ENCODE data around the gene DGKZ.
A peak's percentile ranks its signal among the peaks of the same experiment; 100 is the strongest.

Gene DGKZ

GRCh38 chr11:46383404-46383758, 36.1 kb downstream of the DGKZ start:
- WGBS, 2 donors (ENCODE audit: extremely low coverage in 2 of 2, insufficient read length in 2 of 2, insufficient replicate concordance in 1 of 2), result no CpG with 5 or more reads among the region's 7 CpGs
- Histone ChIP-seq H3K23ac (ENCODE audit: low read depth, low read length, poor library complexity) (no peak overlapping the region), H3K36me3 (replicated peaks in 1 of 2; ENCODE audit: control insufficient read depth in 2 of 2, insufficient read depth in 2 of 2, low read length in 2 of 2) (peaks cover 7 to 26% of the 10 kb centered on the region in 2 donors), H2AFZ (ENCODE audit: low read length) (no peak overlapping the region), H3K4me1 (ENCODE audit: control insufficient read depth in 2 of 2, insufficient read depth in 1 of 2, low read depth in 1 of 2, low read length in 2 of 2) (peaks cover 22 to 35% of the 10 kb centered on the region in 2 donors), H4K91ac (ENCODE audit: low read depth, low read length, poor library complexity) (no peak overlapping the region), H2BK5ac (ENCODE audit: low read length) (no peak overlapping the region), H3K9ac (ENCODE audit: low read depth, low read length, poor library complexity) (no peak overlapping the region), H2BK15ac (ENCODE audit: low read length) (no peak overlapping the region), H4K8ac (ENCODE audit: low read depth, low read length) (no peak overlapping the region), H3K14ac (ENCODE audit: low read length) (no peak overlapping the region), H2BK120ac (ENCODE audit: low read depth, low read length) (no peak overlapping the region), H3K9me3 (replicated peaks in 1 of 2; ENCODE audit: control insufficient read depth in 2 of 2, insufficient read depth in 1 of 2, low read depth in 1 of 2, low read length in 2 of 2) (no peaks in the 10 kb centered on the region), H3K4me2 (ENCODE audit: insufficient read depth, low read length, poor library complexity, severe bottlenecking) (no peak overlapping the region), H2BK12ac (ENCODE audit: low read length) (no peak overlapping the region), H3K18ac (ENCODE audit: low read length) (no peak overlapping the region), H3K27me3 (ENCODE audit: control insufficient read depth in 3 of 3, insufficient read depth in 3 of 3, low read depth in 1 of 3, low read length in 3 of 3) (peaks cover 0 to 22% (median 12%) of the 10 kb centered on the region in 3 experiments), H2AK5ac (ENCODE audit: low read depth, low read length) (no peak overlapping the region), H3K4me3 (ENCODE audit: low read length in 2 of 2) (peak overlapping the region in 1 of 2 donors; percentile 100), H3K27ac (replicated peaks; ENCODE audit: low read length) (no peak overlapping the region), H3K4ac (ENCODE audit: low read length) (no peak overlapping the region), H3K79me1 (ENCODE audit: low read depth, low read length) (peaks cover 5% of the 10 kb centered on the region)
- no peak for DNase-seq (ENCODE audit: low spot score)

GRCh38 chr11:46383974-46384701, 36.9 kb downstream of the DGKZ start:
- DNase-seq (ENCODE audit: low spot score), result no peak
- Histone ChIP-seq H3K79me1 (ENCODE audit: low read depth, low read length) (peaks cover 5% of the 10 kb centered on the region), H3K4me1 (ENCODE audit: control insufficient read depth in 2 of 2, insufficient read depth in 1 of 2, low read depth in 1 of 2, low read length in 2 of 2) (peaks cover 14 to 40% of the 10 kb centered on the region in 2 donors), H3K9ac (ENCODE audit: low read depth, low read length, poor library complexity) (no peak overlapping the region), H2AFZ (ENCODE audit: low read length) (no peak overlapping the region), H2BK12ac (ENCODE audit: low read length) (no peak overlapping the region), H3K4me3 (ENCODE audit: low read length in 2 of 2) (no peak overlapping the region), H4K8ac (ENCODE audit: low read depth, low read length) (no peak overlapping the region), H2BK15ac (ENCODE audit: low read length) (no peak overlapping the region), H4K91ac (ENCODE audit: low read depth, low read length, poor library complexity) (no peak overlapping the region), H3K18ac (ENCODE audit: low read length) (no peak overlapping the region), H3K4me2 (ENCODE audit: insufficient read depth, low read length, poor library complexity, severe bottlenecking) (no peak overlapping the region), H3K27ac (replicated peaks; ENCODE audit: low read length) (no peak overlapping the region), H3K36me3 (replicated peaks in 1 of 2; ENCODE audit: control insufficient read depth in 2 of 2, insufficient read depth in 2 of 2, low read length in 2 of 2) (peaks cover 5 to 22% of the 10 kb centered on the region in 2 donors), H2AK5ac (ENCODE audit: low read depth, low read length) (no peak overlapping the region), H2BK120ac (ENCODE audit: low read depth, low read length) (no peak overlapping the region), H3K23ac (ENCODE audit: low read depth, low read length, poor library complexity) (no peak overlapping the region), H3K9me3 (replicated peaks in 1 of 2; ENCODE audit: control insufficient read depth in 2 of 2, insufficient read depth in 1 of 2, low read depth in 1 of 2, low read length in 2 of 2) (no peaks in the 10 kb centered on the region), H3K4ac (ENCODE audit: low read length) (no peak overlapping the region), H2BK5ac (ENCODE audit: low read length) (no peak overlapping the region), H3K14ac (ENCODE audit: low read length) (no peak overlapping the region), H3K27me3 (ENCODE audit: control insufficient read depth in 3 of 3, insufficient read depth in 3 of 3, low read depth in 1 of 3, low read length in 3 of 3) (peaks cover 0 to 29% (median 20%) of the 10 kb centered on the region in 3 experiments)
- WGBS, 2 donors (ENCODE audit: extremely low coverage in 2 of 2, insufficient read length in 2 of 2, insufficient replicate concordance in 1 of 2), result no CpG with 5 or more reads among the region's 12 CpGs

- H3K9me3 ChIP-seq (replicated peaks in 1 of 2; ENCODE audit: control insufficient read depth in 2 of 2, insufficient read depth in 1 of 2, low read depth in 1 of 2, low read length in 2 of 2), result peaks cover 0 to 3% of the 10 kb centered on the region in 2 donors
- H3K18ac ChIP-seq (ENCODE audit: low read length), result no peak overlapping the region
- H3K23ac ChIP-seq (ENCODE audit: low read depth, low read length, poor library complexity), result peak overlapping the region; percentile 1
- H3K4ac ChIP-seq (ENCODE audit: low read length), result no peak overlapping the region
- peak overlapping the region in 1 of 2 donors; percentile 21 for H3K4me3 ChIP-seq (ENCODE audit: low read length in 2 of 2)
- H3K9ac ChIP-seq (ENCODE audit: low read depth, low read length, poor library complexity), result no peak overlapping the region
- H3K14ac ChIP-seq (ENCODE audit: low read length), result peak overlapping the region; percentile 4
- no peak overlapping the region for H2AK5ac ChIP-seq (ENCODE audit: low read depth, low read length)
- no peak overlapping the region for H3K4me2 ChIP-seq (ENCODE audit: insufficient read depth, low read length, poor library complexity, severe bottlenecking)
- no peak overlapping the region for H4K8ac ChIP-seq (ENCODE audit: low read depth, low read length)
- H3K27ac ChIP-seq (replicated peaks; ENCODE audit: low read length), result no peak overlapping the region
- peaks cover 18 to 39% of the 10 kb centered on the region in 2 donors for H3K4me1 ChIP-seq (ENCODE audit: control insufficient read depth in 2 of 2, insufficient read depth in 1 of 2, low read depth in 1 of 2, low read length in 2 of 2)
- H3K36me3 ChIP-seq (replicated peaks in 1 of 2; ENCODE audit: control insufficient read depth in 2 of 2, insufficient read depth in 2 of 2, low read length in 2 of 2), result peaks cover 5 to 22% of the 10 kb centered on the region in 2 donors
- H4K91ac ChIP-seq (ENCODE audit: low read depth, low read length, poor library complexity), result no peak overlapping the region
- H2BK5ac ChIP-seq (ENCODE audit: low read length), result no peak overlapping the region
- no peak overlapping the region for H2BK120ac ChIP-seq (ENCODE audit: low read depth, low read length)
- no CpG with 5 or more reads among the region's 47 CpGs for WGBS, 2 donors (ENCODE audit: extremely low coverage in 2 of 2, insufficient read length in 2 of 2, insufficient replicate concordance in 1 of 2)
- H2BK15ac ChIP-seq (ENCODE audit: low read length), result no peak overlapping the region
- no peak overlapping the region for H2BK12ac ChIP-seq (ENCODE audit: low read length)
- peaks cover 9 to 41% (median 32%) of the 10 kb centered on the region in 3 experiments for H3K27me3 ChIP-seq (ENCODE audit: control insufficient read depth in 3 of 3, insufficient read depth in 3 of 3, low read depth in 1 of 3, low read length in 3 of 3)
- peaks cover 5% of the 10 kb centered on the region for H3K79me1 ChIP-seq (ENCODE audit: low read depth, low read length)
- H2AFZ ChIP-seq (ENCODE audit: low read length), result no peak overlapping the region
- DNase-seq (ENCODE audit: low spot score), result no peak
These were observed 38.1 kb downstream of the DGKZ start for GRCh38 chr11:46385169-46386004.

DNA sequence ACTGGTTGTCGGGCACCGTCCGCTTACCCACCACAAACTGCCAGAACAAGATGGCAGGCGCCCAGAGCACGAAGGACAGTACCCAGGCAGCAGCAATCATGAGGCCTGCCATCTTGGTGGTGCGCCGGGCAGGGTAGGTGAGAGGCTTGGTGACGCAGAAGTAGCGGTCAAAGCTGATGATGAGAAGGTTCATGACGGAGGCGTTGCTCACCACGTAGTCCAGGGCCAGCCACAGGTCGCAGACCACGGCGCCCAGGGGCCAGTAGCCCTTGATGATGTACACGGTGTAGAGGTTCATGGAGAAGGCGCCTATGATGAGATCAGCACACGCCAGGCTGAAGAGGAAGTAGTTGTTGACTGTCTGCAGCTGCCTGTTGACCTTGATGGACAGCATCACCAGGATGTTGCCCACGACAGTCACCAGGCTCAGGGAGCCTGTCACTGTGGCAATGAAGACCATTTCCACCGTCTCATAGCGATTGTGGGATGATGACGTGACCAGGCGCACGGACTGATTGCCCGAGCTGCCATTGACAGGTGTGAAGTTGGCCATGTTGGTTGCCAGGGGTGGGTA, 38.8 kb downstream of the DGKZ start:
- peak overlapping the region in 1 of 2 donors; percentile 21 for H3K4me3 ChIP-seq (ENCODE audit: low read length in 2 of 2)
- no peak overlapping the region for H2BK120ac ChIP-seq (ENCODE audit: low read depth, low read length)
- H2BK15ac ChIP-seq (ENCODE audit: low read length), result no peak overlapping the region
- peaks cover 5% of the 10 kb centered on the region for H3K79me1 ChIP-seq (ENCODE audit: low read depth, low read length)
- H3K9me3 ChIP-seq (replicated peaks in 1 of 2; ENCODE audit: control insufficient read depth in 2 of 2, insufficient read depth in 1 of 2, low read depth in 1 of 2, low read length in 2 of 2), result peaks cover 0 to 3% of the 10 kb centered on the region in 2 donors
- no CpG with 5 or more reads among the region's 25 CpGs for WGBS, 2 donors (ENCODE audit: extremely low coverage in 2 of 2, insufficient read length in 2 of 2, insufficient replicate concordance in 1 of 2)
- H3K4me2 ChIP-seq (ENCODE audit: insufficient read depth, low read length, poor library complexity, severe bottlenecking), result no peak overlapping the region
- H4K91ac ChIP-seq (ENCODE audit: low read depth, low read length, poor library complexity), result no peak overlapping the region
- H3K4ac ChIP-seq (ENCODE audit: low read length), result no peak overlapping the region
- no peak overlapping the region for H2BK12ac ChIP-seq (ENCODE audit: low read length)
- H3K36me3 ChIP-seq (replicated peaks in 1 of 2; ENCODE audit: control insufficient read depth in 2 of 2, insufficient read depth in 2 of 2, low read length in 2 of 2), result peaks cover 5 to 22% of the 10 kb centered on the region in 2 donors
- peak overlapping the region; percentile 73 for H3K14ac ChIP-seq (ENCODE audit: low read length)
- H4K8ac ChIP-seq (ENCODE audit: low read depth, low read length), result no peak overlapping the region
- H2BK5ac ChIP-seq (ENCODE audit: low read length), result no peak overlapping the region
- H3K9ac ChIP-seq (ENCODE audit: low read depth, low read length, poor library complexity), result no peak overlapping the region
- no peak overlapping the region for H3K27ac ChIP-seq (replicated peaks; ENCODE audit: low read length)
- H2AFZ ChIP-seq (ENCODE audit: low read length), result no peak overlapping the region
- peaks cover 15 to 47% (median 39%) of the 10 kb centered on the region in 3 experiments for H3K27me3 ChIP-seq (ENCODE audit: control insufficient read depth in 3 of 3, insufficient read depth in 3 of 3, low read depth in 1 of 3, low read length in 3 of 3)
- peak overlapping the region; percentile 82 for H3K23ac ChIP-seq (ENCODE audit: low read depth, low read length, poor library complexity)
- peak overlapping the region; percentile 74 for H3K18ac ChIP-seq (ENCODE audit: low read length)
- H3K4me1 ChIP-seq (ENCODE audit: control insufficient read depth in 2 of 2, insufficient read depth in 1 of 2, low read depth in 1 of 2, low read length in 2 of 2), result peaks cover 22 to 39% of the 10 kb centered on the region in 2 donors
- no peak for DNase-seq (ENCODE audit: low spot score)
- no peak overlapping the region for H2AK5ac ChIP-seq (ENCODE audit: low read depth, low read length)

Data from neuronal stem cell (in vitro differentiated cells).